ENCODE measurements around the gene FARS2. TPM values are rescaled to one million over a fixed set of nuclear protein-coding genes. Genes with fewer than 3 reads are reported as not detected.

The FARS2 gene
- total RNA-seq, 4 donors from 2014 or later, result 16.4 to 26.1 (median 21.4) TPM

DNA sequence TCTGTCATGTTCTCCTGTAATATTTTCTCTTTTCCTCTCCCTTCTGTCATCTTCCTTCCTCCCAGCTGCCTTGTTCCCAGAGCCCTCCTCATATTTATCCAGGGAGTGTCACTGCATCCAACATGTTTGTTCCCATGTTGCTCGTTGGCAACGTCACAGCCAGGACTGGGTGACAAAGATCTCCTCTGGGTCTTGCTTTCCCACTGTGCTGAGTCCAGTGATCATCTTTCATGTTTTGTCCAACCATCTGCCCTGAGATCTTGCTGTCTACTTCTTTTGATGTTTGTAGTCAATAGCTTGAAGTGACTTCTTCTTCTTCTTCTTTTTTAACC lies 26.6 kb downstream of the FARS2 start:
- no peaks in the 10 kb centered on the region for H3K27me3 ChIP-seq
- 77 to 81% methylated on average over 2 of the region's 2 CpGs for WGBS, 2 donors
- no peak overlapping the region for H3K27ac ChIP-seq
- H3K36me3 ChIP-seq, result peaks cover 0 to 6% (median 0%) of the 10 kb centered on the region in 3 donors
- H3K4me1 ChIP-seq, result peaks cover 0 to 13% (median 2%) of the 10 kb centered on the region in 4 donors
- no peak for DNase-seq (ENCODE audit: low spot score in 2 of 2)
- H3K4me3 ChIP-seq, result no peak overlapping the region
- TF ChIP-seq EP300 (IDR thresholded peaks at IDR 0.05), result no peak
- H3K9me3 ChIP-seq, result no peaks in the 10 kb centered on the region

DNA sequence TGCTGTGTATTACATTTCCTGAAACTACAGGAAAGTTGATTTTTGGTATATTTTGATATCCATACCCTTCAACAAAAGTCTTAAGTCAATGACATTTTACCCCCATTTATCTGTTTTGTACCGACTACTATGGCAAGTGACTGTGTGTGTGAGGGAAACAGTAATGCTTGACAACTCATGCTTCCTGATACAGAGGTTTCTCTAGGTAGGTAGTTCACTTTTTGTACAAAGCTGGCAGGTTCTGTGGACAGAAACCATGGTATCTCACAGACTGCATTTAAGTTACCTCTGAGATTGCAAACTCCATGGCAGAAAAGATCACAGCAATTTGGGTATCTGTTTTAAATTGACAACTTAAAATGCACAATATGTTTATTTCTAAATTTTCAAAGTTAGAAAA lies 28.8 kb downstream of the FARS2 start:
- Histone ChIP-seq H3K36me3 (peaks cover 0 to 1% (median 0%) of the 10 kb centered on the region in 3 donors), H3K27ac (no peak overlapping the region), H3K9me3 (no peaks in the 10 kb centered on the region), H3K4me3 (no peak overlapping the region), H3K27me3 (no peaks in the 10 kb centered on the region), H3K4me1 (peaks cover 0 to 24% (median 2%) of the 10 kb centered on the region in 4 donors)
- TF ChIP-seq, protein P1, sequence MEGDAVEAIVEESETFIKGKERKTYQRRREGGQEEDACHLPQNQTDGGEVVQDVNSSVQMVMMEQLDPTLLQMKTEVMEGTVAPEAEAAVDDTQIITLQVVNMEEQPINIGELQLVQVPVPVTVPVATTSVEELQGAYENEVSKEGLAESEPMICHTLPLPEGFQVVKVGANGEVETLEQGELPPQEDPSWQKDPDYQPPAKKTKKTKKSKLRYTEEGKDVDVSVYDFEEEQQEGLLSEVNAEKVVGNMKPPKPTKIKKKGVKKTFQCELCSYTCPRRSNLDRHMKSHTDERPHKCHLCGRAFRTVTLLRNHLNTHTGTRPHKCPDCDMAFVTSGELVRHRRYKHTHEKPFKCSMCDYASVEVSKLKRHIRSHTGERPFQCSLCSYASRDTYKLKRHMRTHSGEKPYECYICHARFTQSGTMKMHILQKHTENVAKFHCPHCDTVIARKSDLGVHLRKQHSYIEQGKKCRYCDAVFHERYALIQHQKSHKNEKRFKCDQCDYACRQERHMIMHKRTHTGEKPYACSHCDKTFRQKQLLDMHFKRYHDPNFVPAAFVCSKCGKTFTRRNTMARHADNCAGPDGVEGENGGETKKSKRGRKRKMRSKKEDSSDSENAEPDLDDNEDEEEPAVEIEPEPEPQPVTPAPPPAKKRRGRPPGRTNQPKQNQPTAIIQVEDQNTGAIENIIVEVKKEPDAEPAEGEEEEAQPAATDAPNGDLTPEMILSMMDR (IDR thresholded peaks at IDR 0.05), result no peak
- TF ChIP-seq POLR2A (IDR thresholded peaks at IDR 0.05), result no peak
- TF ChIP-seq EP300 (IDR thresholded peaks at IDR 0.05), result no peak
- DNase-seq (ENCODE audit: low spot score in 2 of 2), result no peak
- WGBS, 2 donors, result 88 to 100% methylated on average over 1 of the region's 1 CpG

DNA sequence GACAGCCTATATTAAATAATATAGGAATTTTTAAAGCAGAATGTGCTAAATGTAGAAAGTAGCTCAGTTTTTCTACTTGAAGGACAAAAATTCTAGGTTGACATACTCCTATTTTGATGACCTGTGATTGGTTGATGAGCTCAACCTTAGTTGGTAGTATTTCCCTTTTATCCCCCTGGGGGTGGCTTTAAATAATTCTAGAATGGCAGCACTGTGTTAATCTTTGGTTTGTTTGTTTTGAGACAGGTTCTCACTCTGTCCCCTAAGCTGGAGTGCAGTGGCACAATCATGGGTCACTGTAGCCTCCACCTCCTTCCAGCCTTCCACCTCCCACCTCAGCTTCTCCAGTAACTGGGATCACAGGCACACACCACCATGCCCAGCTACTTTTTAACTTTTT lies 29.2 kb downstream of the FARS2 start:
- H3K9me3 ChIP-seq, result no peaks in the 10 kb centered on the region
- H3K36me3 ChIP-seq, result no peaks in the 10 kb centered on the region
- no peak for TF ChIP-seq POLR2A (IDR thresholded peaks at IDR 0.05)
- TF ChIP-seq, protein P1 (IDR thresholded peaks at IDR 0.05), result no peak
- no peak for TF ChIP-seq EP300 (IDR thresholded peaks at IDR 0.05)
- H3K4me3 ChIP-seq, result no peak overlapping the region
- no peak for DNase-seq (ENCODE audit: low spot score in 2 of 2)
- H3K27me3 ChIP-seq, result no peaks in the 10 kb centered on the region
- peaks cover 0 to 24% (median 2%) of the 10 kb centered on the region in 4 donors for H3K4me1 ChIP-seq
- no peak overlapping the region for H3K27ac ChIP-seq

DNA sequence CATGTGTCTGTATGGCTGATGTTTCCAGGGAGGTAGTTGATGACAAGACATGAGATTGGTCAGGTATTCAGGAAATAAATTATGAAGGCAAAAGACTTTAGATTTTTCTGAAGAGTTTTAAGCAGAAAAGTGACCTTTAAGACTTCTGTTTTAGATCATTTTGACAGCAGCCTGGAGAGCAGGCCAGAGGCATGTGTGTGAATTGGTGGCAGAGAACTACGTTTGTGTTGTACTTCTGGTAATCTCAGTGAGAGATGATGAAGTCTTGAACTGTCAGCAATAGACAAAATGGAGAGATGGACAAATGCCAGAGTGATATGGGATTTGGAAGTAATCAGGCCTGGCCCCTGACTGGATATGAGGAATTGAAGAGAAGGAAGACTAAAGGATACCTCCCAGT lies 30.8 kb downstream of the FARS2 start:
- WGBS, 2 donors, result 63 to 79% methylated on average over 1 of the region's 1 CpG
- Histone ChIP-seq H3K9me3 (no peaks in the 10 kb centered on the region), H3K27ac (no peak overlapping the region), H3K4me3 (no peak overlapping the region), H3K27me3 (no peaks in the 10 kb centered on the region), H3K4me1 (peaks cover 0 to 20% (median 2%) of the 10 kb centered on the region in 4 donors), H3K36me3 (peaks cover 0 to 3% (median 0%) of the 10 kb centered on the region in 3 donors)
- TF ChIP-seq EP300 (IDR thresholded peaks at IDR 0.05), result no peak
- TF ChIP-seq, protein P1 (IDR thresholded peaks at IDR 0.05), result no peak
- TF ChIP-seq POLR2A (IDR thresholded peaks at IDR 0.05), result no peak
- DNase-seq (ENCODE audit: low spot score in 2 of 2), result no peak

DNA sequence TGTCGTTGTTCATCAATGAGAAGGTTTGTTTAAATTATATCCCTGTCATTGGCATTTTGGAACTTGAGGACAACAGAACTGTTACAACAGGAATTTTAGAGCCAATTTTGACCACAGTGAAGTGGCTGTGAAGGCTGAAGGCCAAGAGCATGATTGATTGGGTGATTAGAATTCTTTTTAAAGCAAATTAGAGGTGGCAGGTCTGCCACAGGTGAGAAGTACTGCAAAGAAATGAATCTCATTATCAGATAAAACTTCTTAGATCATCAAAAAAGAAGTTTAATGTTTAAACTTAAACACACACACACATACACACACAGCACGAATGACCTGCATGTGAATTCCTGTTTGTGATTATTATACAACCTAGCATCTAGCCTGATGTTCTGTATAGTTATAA lies 32.4 kb downstream of the FARS2 start:
- WGBS, 2 donors, result 82 to 87% methylated on average over 2 of the region's 2 CpGs

More for the DNA sequence above, 32.4 kb downstream of the FARS2 start:
- DNase-seq (ENCODE audit: low spot score in 2 of 2), result no peak
- Histone ChIP-seq H3K36me3 (peaks cover 0 to 3% (median 0%) of the 10 kb centered on the region in 3 donors), H3K4me3 (no peak overlapping the region), H3K9me3 (no peaks in the 10 kb centered on the region), H3K27me3 (no peaks in the 10 kb centered on the region), H3K27ac (no peak overlapping the region), H3K4me1 (peaks cover 0 to 11% (median 0%) of the 10 kb centered on the region in 4 donors)
- TF ChIP-seq POLR2A (IDR thresholded peaks at IDR 0.05) (no peak), EP300 (IDR thresholded peaks at IDR 0.05) (no peak)
- TF ChIP-seq, protein P1 (IDR thresholded peaks at IDR 0.05), result no peak
